Measurements from ENCODE around the gene TCEAL4. TPM values are rescaled to one million over a fixed set of nuclear protein-coding genes. Genes with fewer than 3 reads are reported as not detected.

Gene TCEAL4
- total RNA-seq, 1 donor = 45.6 TPM

- Histone ChIP-seq H3K27me3 (ENCODE audit: insufficient read depth, low read length) (peaks cover 9% of the 10 kb centered on the region), H3K79me2 (ENCODE audit: insufficient read depth, low read length) (peaks cover 12% of the 10 kb centered on the region), H4K20me1 (ENCODE audit: insufficient read depth, low read length) (no peaks in the 10 kb centered on the region), H3K4me3 (ENCODE audit: insufficient read depth, low read length) (no peak overlapping the region), H3K36me3 (ENCODE audit: insufficient read depth, low read length) (no peaks in the 10 kb centered on the region), H2AFZ (ENCODE audit: low read length) (no peak overlapping the region), H3K9me3 (ENCODE audit: low read depth, low read length) (no peaks in the 10 kb centered on the region), H3K27ac (ENCODE audit: low read depth, low read length) (no peak overlapping the region), H3K4me2 (ENCODE audit: insufficient read depth, low read length) (no peak overlapping the region), H3K4me1 (ENCODE audit: insufficient read depth, low read length) (peaks cover 3% of the 10 kb centered on the region)
- no peak for DNase-seq (ENCODE audit: insufficient read length, low spot score, missing footprints)
- no peak for TF ChIP-seq CTCF (IDR thresholded peaks at IDR 0.05; ENCODE audit: extremely low read depth, low read depth, low read length)
Observed at GRCh38 chrX:103631145-103631544, 45.8 kb downstream of the TCEAL4 start.

GRCh38 chrX:103635436-103635835 lies 50.1 kb downstream of the TCEAL4 start:
- Histone ChIP-seq H2AFZ (ENCODE audit: low read length) (no peak overlapping the region), H3K9me3 (ENCODE audit: low read depth, low read length) (no peaks in the 10 kb centered on the region), H3K4me2 (ENCODE audit: insufficient read depth, low read length) (no peak overlapping the region), H3K79me2 (ENCODE audit: insufficient read depth, low read length) (no peaks in the 10 kb centered on the region), H3K27me3 (ENCODE audit: insufficient read depth, low read length) (peaks cover 3% of the 10 kb centered on the region), H4K20me1 (ENCODE audit: insufficient read depth, low read length) (no peaks in the 10 kb centered on the region), H3K4me3 (ENCODE audit: insufficient read depth, low read length) (no peak overlapping the region), H3K36me3 (ENCODE audit: insufficient read depth, low read length) (no peaks in the 10 kb centered on the region), H3K27ac (ENCODE audit: low read depth, low read length) (no peak overlapping the region), H3K4me1 (ENCODE audit: insufficient read depth, low read length) (peaks cover 7% of the 10 kb centered on the region)
- DNase-seq (ENCODE audit: insufficient read length, low spot score, missing footprints) = no peak
- TF ChIP-seq CTCF (IDR thresholded peaks at IDR 0.05; ENCODE audit: extremely low read depth, low read depth, low read length) = no peak

Other genes with a start within 250 kb of the TCEAL4 start
- 96.4 and 110 TPM in 2 replicates for gene TCEAL9, start 229.0 kb upstream of the TCEAL4 start, total RNA-seq
- gene BEX3, start 209.0 kb upstream of the TCEAL4 start, total RNA-seq = 144 and 150 TPM in 2 replicates
- under 0.01 and 0.29 TPM in 2 replicates for gene RAB40A, start 66.0 kb upstream of the TCEAL4 start, total RNA-seq
- gene TCEAL3, start 22.4 kb downstream of the TCEAL4 start, total RNA-seq = 12.7 and 13.0 TPM in 2 replicates
- 33.0 and 38.7 TPM in 2 replicates for gene TCEAL1, start 43.5 kb downstream of the TCEAL4 start, total RNA-seq
- gene MORF4L2, start 101.2 kb downstream of the TCEAL4 start, total RNA-seq = 678 and 953 TPM in 2 replicates
- not detected in 2 replicates for gene TMEM31, start 125.4 kb downstream of the TCEAL4 start, total RNA-seq
- 0.29 and 0.36 TPM in 2 replicates for gene PLP1, start 191.3 kb downstream of the TCEAL4 start, total RNA-seq
- gene RAB9B, start 246.7 kb downstream of the TCEAL4 start, total RNA-seq = 1.1 and 1.8 TPM in 2 replicates